Hepatic stellate cell (primary cell): Measurements from ENCODE around the gene NPHP4.
"Not testable (repeated sequence)": the region's sequence is repeated elsewhere in the genome, so short reads cannot be mapped to it uniquely, and the experiment has no call there.

ENCODE experiments used
- DNase-seq: peaks from one replicate; pipeline ENCODE4 v3.0.0; 2011; ENCODE audit warnings: low spot score

The NPHP4 gene

GRCh38 chr1:5911871-5912271, 80.4 kb downstream of the NPHP4 start:
- DNase-seq: no peak

DNA sequence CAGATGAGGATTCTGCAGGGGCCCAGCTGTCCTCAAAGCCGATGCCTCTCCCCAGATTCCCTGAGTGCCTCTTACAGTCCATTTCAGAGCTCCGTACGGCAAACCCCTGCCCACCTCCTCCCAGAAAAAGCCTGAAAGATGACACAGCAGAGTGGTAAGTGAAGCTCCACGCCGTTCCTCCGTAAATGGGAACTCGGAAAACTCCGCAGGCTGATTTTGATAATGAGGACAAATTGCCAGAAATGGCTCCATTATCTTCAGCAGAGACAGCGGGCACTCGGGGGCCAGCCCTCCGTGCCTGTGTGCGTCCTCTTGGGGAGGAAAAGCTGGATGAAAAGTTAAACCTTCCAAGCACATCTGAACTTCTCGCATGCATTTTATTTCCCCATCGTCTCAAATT, 81.1 kb downstream of the NPHP4 start:
- DNase-seq: no peak

- DNase-seq: no peak
These were observed 81.6 kb downstream of the NPHP4 start for GRCh38 chr1:5910666-5911065.

DNA sequence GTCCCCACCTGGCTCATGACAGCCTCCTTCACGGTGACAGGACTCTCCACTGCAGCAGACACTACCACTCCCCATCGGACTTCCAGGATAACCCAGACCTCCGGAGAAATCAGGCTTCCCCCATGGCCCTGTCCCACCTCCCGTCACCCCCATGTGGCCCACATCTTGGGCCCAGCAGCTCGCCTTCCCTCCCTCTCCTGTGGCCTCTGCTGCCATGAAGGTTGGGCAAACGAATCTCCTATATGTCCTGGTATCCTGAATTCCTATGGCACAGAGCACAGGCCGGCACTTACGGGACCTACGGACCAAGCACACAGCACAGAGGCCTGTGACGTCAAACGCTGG, 82.0 kb downstream of the NPHP4 start:
- DNase-seq: no peak

DNA sequence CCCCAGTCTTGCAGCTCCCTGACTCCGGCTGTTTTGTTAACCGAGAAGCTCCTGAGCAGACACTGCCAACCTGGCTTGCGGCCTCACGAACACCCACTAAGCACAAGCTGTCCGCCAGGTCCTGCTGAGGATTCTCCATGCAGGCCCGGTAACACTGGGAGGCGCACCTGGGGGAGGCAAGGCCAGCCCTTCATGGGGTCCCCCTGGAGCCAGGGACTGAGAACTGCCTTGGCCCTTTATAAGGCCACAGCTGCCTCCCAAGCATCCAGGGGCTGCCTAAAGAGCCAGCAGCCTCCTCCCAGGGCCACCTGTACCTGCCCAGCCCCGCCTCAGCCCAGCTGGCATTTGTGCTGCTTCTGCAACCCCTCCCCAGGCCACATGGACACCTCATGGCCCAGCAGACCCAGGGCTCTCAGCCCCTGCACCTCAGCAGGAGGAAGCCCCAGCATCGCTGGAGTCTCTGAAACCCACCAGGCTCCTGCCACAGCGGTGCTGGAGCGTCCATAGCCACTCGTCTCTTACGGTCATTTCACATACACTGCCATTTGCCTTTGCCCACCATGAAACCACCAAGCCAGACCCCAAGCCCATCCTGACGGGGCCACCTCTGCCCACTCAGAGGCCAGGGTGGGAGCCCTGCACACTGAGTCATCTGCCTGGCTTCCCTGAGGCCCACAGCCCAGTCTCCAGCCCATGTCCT, 82.5 kb downstream of the NPHP4 start:
- no peak for DNase-seq

GRCh38 chr1:5908461-5909375, 83.5 kb downstream of the NPHP4 start:
- no peak for DNase-seq

DNA sequence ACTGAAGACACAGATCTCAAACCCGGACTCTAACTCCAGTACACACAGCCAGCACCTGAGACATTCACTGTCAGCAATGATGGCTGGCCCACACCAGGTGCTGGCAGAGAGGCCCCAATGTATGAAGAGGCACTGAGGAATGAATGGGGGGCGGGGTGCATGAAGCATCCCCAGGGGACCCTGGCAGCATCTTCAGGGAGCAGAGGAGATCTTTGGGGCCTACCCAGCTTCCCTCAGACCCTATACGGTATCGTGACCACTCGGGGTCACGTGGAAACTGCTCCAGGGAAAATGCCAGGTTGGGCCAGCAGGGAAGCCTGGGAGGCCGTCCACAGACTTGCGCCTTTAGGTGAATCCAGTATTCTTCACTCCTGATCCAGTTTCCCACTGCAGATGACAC, 84.3 kb downstream of the NPHP4 start:
- no peak for DNase-seq

DNA sequence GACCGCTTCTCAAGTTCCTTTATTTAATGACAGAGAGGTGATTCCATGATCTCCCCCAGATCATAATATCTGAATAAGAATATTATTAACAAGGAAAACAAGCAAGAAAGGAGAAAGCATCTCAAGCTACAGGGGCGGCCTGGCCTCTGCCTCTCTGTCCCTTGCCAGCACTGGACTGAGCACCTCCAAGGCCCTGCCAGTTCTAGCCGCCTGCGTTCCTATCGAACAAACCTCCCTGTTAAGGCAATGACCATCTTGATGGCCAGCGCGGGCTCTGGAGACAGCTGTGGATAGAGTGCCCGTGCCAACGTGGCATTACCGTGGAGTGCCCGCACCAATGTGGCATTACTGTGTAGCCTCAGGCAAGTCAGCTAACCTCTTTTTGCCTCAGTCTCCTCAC, 84.8 kb downstream of the NPHP4 start:
- no peak for DNase-seq

DNA sequence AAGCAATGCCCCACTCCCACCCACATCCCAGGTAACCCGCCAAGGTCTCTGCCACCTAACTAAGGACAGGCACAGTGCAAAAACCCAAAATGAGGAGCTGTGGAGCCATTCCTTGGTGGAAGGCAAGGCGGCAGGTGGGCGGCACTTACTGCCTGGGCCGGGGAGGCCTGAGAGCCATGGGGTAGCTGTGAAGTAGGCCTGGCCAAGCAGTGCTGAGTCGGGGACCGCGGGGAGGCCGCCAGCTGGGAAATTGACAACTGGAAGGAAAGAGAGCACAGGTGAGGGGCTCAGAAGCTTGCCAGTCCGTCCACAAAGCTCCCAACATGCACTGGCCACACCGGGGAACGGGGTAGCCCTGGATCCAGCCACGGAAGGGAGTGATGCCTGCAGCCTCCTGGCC, 85.3 kb downstream of the NPHP4 start:
- no peak for DNase-seq

DNA sequence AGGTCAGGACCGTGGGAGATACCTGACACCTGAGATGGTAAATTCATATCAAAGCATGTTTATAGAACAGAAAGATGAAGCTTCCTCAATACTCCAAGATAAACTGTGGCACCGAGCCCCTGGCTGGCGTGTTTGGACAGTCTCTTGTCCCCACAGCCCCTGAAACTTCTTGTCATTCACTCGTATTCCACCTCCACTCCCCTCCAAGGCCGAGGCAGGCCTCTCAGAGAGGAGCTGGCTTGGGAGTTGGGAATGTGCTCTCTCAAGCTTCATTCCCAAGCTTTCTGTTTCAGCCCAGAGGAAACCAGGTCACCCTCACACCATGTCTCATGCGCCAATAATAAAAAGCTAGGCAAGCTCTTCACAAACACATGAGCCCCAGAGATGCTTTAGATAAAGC, 86.1 kb downstream of the NPHP4 start:
- DNase-seq: no peak

DNA sequence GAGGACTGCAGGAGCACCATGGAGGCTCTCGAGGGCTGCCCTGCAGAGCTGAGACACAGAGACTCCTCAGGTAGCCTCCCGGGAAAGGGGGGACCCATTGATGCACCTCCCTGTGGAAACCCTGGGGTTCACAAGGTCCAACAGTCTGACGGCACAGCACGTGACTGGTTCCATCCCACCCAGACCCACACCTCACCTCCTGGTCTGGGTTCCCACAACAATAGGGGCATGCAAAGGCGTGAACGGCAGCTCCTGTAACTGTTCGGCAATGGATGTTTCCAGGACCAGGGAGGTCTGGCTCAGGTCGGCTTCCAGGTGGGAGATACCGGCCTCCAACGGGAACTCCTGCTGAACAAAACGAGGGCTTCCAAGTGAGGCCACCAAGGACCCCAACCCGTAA, 86.8 kb downstream of the NPHP4 start:
- no peak for DNase-seq

DNA sequence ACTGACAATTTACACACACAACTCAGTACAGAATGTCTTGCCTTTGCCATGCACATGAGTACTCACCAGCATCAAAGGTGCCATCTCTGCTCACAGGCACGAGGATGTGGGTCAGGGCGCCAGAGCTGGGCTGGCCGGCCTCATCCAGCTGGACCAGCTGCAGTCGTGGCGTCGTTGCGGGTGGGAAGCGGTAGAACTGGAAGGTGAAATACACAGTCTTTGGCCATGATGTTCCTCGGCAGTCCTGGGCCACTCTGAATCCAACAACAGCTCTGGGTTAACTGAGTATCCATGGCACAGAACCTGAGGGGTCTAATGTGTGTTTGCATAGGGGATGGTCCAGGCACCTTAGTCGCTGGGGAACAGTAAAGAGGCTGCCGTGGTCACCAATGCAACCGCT, 87.7 kb downstream of the NPHP4 start:
- DNase-seq: no peak

DNA sequence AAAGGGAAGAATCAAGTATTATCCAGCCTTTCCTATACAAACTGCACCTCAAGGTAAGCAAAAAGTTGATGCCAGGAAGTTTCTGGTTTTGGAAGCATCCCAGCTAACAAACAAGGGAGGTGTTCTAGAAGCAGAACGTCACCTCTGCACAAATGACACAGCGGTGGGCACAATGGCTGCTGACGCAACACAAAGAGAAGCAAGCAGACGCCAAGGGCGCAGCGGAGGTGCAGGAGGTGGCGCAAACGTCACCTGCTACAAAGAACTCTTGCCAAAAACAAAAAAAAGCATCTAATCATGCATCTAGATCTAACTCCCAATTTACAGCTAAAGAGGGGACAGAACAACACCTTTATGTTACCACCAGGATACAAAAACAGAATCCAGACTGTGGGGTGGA, 88.5 kb downstream of the NPHP4 start:
- DNase-seq: no peak

DNA sequence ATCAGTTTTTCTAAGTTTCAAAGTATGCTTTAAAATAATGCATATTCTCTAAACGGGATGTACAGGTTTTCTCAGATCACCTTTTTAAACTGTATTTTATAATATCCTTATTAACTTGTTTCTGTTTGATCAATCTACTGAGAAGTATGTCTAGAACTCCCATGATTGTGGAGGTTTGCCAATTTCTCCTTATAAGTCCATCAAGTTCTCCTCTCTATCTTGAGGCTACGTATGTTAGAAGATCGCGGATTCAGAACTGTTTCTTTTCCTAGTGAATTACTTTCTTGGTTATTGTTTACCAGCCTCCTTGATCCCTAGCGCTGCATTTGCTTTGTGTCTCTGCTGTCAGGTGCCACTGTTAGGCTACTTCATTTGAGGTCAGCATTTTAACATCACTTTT, 89.2 kb downstream of the NPHP4 start:
- DNase-seq: no peak

DNA sequence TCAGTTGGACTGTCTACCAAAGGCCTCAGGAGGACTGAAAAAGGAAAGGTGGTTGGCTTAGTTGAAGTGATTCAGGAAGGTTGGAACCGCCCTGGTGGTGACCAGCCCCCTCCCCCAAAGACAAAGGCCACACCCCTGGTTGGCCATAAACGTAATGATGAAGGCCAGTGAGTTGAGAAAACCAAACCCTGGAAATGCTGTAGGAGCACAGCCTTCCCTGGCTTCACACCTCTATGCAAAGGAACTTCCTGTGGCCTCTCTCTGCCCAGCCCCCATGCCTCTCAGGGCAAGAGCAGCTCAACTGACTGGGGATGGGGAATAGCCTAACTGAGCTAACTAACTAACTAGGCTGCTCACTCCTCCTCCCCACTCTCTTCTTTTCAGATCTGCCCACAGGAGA, 90.4 kb downstream of the NPHP4 start:
- DNase-seq: no peak

DNA sequence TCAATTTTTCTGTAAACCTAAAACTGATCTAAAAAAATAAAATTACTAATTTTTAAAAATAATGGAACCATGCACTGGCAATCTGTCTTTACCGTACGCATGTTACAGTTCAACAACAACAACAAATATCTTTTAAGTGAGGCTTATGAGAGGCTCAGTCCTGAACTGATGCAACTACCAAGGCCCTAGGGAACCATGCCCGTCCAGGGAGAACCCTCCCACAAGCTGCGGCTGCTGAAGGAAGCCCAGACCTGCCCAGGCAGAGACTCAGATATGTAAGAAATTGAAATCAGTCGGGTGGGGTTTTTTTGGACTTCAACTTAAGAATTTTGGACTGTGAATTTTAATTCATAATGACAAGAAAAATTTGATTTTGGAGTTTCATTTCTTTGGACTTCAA, 91.1 kb downstream of the NPHP4 start:
- DNase-seq: no peak

DNA sequence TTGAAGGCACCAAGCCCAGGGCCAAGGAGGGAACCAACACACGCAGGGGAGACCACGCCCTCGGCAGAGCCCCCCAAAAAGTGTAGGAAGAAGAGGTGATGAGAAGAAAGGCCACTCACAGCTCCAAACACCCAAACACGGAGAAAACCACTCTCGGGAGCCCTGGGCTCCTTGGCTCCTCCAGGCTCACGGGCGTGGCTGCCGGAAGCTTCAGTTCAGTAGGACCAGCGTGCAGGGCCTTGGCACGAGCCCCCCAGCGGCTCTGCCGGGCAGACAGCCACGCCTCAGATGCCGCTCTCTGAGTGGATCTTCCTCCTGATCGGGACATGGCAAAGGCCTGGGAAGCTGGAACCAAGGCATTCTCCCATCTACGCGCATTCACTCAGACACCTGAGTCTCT, 94.0 kb downstream of the NPHP4 start:
- DNase-seq: no peak

- DNase-seq: no peak
These were observed 95.2 kb downstream of the NPHP4 start for GRCh38 chr1:5896706-5897660.

GRCh38 chr1:5895446-5896406, 96.5 kb downstream of the NPHP4 start:
- no peak for DNase-seq

- DNase-seq: not testable (repeated sequence)
These were observed 98.4 kb downstream of the NPHP4 start for GRCh38 chr1:5893699-5894278.

DNA sequence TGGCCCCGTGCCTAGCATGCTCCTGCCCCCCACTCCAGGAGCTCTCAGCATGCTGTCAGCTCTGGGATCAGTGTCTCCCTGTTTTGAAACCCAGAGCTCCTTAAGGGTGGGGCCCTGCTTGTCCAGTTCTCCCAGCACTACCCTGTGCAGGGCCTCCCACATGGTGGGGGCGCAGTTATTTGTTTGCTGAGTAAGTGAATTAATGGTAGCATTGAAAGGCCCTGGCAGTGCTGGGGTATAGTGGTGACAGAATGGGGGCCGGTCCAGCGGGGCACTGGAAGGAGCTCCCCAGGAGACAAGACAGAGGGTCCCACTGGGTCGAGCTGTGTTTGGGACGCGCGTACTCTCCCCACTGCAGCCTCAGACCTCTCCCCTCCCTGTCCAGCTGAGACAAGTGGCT, 99.9 kb downstream of the NPHP4 start:
- DNase-seq: no peak
